GM12892 (cell line): ENCODE measurements around the gene SRCIN1.

ENCODE experiments used
- POLR2A ChIP-seq: IDR thresholded peaks from 2 replicates; pipeline ENCODE4 v1.6.1; 2011; ENCODE audit warnings: low read depth, low read length, control low read depth
- POLR2AphosphoS5 ChIP-seq: IDR thresholded peaks from 2 replicates; pipeline ENCODE4 v1.6.1; 2011; ENCODE audit warnings: low read depth, low read length, control low read depth
- TAF1 ChIP-seq: IDR thresholded peaks from 2 replicates; pipeline ENCODE4 v1.6.1; 2011; ENCODE audit warnings: low read depth, mild to moderate bottlenecking, control low read depth, low read length, borderline replicate concordance

DNA sequence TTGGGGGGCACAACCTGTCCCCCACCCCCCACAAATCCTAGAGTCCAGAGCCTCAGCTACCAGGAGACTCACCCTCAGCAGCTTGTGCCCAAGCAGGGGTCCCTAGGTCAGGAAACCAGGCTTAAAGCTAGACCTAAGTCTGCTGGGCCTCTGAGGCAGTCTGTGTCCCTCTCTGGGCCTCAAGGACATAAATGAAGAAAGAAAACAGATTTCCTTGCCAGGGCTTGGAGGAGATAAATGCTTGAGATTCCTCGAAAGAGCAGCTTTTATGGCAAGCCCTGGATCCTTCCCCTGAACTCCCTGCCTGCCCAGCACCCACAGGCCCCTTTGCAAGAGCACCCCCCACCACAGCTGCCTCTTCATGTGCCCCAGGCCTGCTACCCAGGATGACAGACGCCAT lies 3.3 kb downstream of the SRCIN1 start:
- TF ChIP-seq POLR2AphosphoS5 (no peak), TAF1 (no peak), POLR2A (no peak)
